ENCODE data around the gene TRUB1.
"Not testable (repeated sequence)": the region's sequence is repeated elsewhere in the genome, so short reads cannot be mapped to it uniquely, and the experiment has no call there.

The TRUB1 gene

DNA sequence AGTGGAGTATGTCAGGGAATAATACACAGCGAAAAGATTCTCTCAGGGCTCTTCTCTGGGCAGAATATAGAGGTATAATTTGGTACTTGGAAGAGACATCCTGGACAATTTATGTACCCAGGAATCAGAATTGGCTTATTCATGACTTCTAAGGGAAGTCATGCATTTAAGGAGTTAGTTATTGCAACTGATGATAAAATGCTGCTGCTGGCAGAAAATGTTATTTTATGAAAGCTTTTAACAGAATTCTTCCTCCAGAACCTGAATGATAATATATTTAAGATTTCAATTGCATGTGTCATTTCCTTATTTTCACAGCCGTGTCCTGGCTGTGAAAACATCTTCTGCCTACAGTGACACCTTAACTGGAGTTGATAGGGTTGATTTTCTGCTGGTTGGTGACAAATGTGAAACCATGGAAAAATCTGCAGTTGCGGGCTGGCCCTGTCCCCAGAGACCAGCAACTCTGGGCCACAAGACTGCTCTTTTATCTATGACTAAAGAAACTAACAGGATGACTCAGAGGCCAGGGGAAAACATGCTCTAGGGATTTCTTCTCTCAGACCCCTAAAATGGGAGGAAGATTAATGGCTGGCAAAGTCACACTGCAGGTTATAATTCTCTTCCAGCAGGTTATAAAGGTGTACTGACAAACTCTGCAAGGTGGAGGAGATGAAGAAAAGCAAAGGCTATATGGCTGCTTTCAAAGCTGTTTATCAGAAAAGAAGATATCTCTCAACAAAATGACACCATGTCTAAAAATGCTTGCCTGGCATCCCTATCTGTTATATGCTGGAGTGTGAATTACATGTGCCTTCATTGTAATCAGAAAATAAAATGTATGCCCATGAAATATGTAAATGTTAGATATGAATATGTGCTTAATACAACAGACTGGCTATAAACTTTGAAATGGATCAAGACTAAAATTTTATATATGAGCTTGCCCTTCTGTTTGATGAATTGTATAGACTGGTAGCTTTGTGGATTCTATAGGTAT is 12.1 kb upstream of the TRUB1 start:
- DNase-seq (ENCODE audit: low read depth in 3 of 3) = no peak

DNA sequence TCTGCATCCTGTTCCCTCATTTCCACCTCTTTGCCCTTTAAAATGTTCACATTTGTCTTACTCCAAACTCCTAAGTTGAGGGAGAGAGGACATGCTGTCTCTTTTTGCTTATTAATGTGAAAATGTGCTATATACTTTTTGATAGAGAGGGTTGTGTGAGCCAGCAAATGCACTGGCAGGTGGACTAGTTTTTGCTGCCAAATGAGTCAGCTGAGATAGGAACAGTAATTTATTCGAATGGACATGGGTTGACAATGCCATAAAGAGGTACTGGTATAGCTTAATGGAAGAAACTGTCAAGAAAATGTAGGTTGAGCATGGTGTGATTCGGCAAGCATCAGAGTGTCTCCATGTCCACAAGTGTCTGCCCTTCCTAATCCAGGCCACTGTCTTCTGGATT is 9.2 kb upstream of the TRUB1 start:
- DNase-seq (ENCODE audit: low read depth in 3 of 3) = no peak

DNA sequence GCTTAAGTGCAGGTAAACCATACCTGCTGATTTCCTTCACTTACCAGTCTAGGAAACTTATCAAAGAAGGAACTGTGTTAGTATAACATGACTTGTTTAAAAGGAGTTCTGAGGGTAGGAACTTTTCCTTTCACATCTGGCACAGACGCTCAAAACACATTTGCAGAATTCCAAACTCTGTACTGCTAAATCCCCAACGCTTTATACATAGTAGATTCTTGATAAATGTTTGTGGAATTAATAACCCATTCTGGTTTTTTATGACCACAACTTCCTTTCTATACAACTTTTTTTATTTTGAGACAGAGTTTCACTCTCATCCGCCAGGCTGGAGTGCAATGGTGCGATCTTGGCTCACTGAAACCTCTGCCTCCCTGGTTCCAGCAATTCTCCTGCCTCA is 7.7 kb upstream of the TRUB1 start:
- no peak for DNase-seq (ENCODE audit: low read depth in 3 of 3)

DNA sequence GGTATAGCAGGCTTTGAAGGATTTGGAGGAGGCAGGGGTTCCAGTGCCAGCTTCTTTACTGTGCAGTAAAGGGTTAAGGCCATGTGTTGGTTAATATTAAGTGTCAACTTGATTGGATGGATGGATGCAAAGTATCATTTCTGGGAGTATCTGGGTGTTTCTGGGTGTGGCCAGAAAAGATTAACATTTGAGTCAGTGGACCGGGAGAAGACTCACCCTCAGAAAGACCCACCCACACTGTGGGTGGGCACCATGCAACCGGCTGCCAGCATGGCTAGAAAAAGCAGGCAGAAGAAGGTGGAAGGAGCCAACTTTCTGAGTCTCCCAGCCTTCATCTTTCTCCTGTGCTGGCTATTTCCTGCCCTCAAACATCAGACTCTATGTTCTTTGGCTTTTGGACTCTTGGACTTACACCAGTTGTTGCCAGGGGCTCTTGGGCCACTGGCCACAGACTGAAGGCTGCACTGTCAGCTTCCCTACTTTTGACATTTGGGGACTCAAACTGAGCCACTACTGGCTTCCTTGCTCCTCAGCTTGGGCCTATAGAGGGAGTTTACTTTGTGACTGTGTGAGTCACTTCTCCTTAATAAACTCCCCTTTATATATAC is 6.8 kb upstream of the TRUB1 start:
- no peak for DNase-seq (ENCODE audit: low read depth in 3 of 3)

DNA sequence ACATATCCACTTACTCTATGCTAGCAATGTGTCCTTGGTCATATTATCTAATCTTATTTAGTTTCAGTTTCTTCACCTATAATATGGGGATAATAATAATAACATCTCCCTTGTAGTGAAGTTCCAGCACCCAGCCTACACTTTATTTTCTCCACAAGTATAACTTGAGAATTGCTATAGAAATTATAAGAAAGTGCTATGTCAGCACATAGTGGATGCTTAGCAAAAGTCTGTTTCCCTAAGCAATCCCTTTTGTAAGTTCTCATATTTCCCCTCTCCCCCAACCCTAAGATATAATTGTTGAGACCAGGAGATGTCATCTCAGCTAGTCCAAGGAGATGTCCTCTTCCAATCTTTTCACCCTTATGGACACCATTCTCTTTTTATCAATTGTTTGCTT is 5.8 kb upstream of the TRUB1 start:
- DNase-seq (ENCODE audit: low read depth in 3 of 3) = no peak

DNA sequence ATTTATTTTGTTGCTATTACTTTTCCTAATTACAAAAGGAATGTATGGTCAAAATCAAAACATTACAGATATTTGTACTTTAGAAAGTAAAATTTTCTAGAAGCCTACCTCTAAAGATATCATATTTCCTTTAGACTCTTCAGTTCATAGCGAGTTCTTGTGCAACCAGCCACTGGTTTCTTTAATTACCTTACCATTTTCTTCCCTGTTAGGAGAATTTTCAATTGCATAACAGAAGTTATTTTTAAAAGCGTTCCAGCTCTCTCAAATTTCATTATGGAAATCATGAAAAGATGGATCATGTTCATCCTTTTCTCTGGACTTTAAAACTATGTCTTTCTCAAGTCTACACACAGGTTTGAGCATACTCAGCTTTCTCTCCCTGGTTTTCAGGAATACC is 5.0 kb upstream of the TRUB1 start:
- no peak for DNase-seq (ENCODE audit: low read depth in 3 of 3)

DNA sequence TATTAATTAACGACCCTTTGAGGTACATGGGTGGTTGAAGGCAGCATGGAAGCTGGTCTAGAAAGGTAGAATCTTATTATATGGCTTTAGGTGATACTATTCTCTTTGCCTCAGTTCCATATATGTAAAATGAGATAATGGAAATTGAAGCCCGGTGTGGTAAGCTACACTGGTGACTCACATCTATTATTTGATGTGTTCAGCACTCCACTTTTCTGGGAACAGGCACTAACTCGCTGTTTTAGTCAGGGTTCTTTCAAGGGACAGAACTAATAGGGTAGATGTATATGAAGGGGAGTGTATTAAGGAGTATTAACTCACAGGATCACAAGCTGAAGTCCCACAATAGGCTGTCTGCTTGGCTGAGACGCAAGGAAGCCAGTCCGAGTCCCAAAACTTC is 4.4 kb upstream of the TRUB1 start:
- no peak for DNase-seq (ENCODE audit: low read depth in 3 of 3)

DNA sequence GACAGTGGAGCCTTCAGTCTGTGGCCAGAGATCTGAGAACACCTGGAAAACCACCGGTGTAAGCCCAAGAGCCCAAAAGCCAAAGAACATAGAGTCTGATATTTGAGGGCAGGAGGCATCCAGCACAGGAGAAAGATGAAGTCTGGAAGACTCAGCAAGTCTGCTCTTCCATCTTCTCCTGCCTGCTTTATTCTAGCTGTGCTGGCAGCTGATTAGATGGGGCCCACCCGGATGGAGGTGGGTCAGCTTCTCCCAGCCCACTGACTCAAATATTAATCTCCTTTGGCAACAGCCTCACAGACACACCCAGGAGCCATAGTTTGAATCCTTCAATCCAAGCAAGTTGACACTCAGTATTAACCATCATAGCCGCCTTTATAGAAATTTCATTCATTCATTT is 4.0 kb upstream of the TRUB1 start:
- DNase-seq (ENCODE audit: low read depth in 3 of 3) = not testable (repeated sequence)

DNA sequence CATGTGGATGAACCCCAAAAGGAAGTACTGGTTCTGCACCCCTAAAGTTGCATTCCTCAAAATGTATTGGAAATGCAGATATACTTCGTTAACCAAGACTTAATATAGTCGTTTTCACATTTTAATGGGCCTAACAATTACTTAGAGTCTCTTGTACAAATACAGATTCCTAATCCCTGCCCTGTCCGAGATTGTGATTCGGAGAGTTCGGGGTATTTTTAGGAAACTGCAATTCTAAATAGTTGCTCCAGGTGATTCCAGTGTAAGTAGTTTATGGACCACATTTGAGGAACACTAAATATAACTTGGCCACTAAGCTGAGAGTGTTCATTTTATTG is 830 bp downstream of the TRUB1 start:
- no peak for DNase-seq (ENCODE audit: low read depth in 3 of 3)

DNA sequence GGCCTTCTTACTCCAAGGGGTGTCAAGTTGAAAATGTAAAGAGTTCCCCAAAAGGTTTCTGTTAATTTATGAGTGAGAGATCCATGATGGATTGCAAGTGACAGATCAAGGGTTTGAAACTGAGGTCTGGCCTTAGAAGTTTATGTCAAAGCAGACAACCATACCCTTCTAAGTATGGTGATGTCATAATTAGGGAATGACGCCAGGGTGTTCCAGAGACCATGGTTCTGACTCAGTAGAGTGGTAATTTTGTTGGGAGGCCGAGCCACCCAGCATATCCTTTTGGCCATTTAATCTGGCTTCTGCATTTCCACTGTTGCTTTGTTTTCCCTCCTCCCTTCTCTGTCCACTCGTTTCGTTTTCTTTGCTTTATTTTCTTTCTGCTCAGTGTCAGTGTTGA is 2.7 kb downstream of the TRUB1 start:
- DNase-seq (ENCODE audit: low read depth in 3 of 3) = no peak

DNA sequence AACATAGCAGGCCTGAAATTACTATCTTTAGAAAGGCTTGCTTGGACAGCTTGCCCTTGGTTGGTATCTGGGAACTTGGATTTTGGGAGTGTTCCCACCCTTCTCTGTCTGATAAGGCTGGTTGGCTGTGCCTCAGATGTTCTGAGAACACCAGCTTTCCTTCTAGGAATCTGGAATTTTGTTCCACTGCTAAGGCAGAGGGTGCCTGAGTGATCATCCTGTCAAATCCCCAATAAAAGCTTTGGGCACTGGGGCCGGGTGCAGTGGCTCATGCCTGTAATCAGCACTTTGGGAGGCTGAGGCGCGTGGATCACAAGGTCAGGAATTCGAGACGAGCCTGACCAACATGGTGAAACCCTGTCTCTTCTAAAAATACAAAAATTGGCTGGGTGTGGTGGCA is 5.0 kb downstream of the TRUB1 start:
- no peak for DNase-seq (ENCODE audit: low read depth in 3 of 3)

DNA sequence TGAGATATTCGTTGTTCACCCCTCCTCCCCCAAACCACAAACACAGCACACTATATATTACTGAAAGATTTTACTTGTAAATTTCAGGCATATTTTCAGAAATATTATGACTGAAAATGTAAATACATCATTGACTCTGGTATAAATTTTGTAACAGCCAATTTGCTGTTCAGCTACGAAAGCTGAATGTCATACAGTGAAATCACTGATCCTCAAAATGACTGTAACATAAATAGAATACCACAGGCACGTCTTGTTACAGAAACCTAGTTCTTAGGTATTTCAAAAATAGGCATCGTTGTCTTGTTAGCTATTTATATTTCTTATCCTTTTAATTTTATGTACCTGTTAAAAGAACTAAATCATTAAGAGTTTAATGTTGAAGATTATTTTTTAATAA is 15.1 kb downstream of the TRUB1 start:
- DNase-seq (ENCODE audit: low read depth in 3 of 3) = no peak

DNA sequence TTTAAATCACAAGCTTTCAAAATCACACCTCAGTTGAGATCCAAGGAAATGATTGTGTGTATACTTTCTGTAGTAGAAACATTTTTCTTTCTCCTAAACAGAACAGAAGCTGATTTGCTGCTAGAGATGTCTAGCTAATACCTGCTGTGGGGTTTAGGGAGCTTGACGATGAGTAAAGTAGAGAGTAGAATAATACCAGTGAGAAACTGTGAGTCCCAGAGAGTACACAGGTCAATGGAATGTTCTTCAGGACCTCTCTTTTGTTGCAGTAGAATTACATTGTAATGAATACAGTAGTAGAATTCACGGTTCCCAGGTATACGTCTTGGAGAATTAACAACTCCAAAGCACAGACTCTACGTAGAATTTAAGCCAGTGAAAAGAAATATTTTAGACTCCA is 18.0 kb downstream of the TRUB1 start:
- no peak for DNase-seq (ENCODE audit: low read depth in 3 of 3)

DNA sequence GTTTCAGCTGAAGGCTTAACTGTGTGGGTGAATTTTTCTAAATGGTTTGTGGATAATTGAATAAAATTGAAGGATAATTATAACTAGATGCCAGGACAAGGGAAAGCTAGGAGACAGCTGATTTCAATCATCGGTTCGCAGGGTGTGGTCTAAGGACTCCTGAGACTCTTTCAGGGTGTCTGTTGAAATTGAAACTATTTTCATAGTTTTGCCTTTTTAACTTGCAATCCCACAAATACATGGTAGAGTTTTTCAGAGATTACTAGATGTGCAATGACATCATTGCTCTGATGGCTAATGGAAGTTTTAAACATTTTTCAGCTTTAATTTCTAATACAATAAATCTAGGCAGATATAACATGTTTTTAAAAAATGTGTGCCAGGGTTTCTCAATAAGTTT is 18.5 kb downstream of the TRUB1 start:
- no peak for DNase-seq (ENCODE audit: low read depth in 3 of 3)

DNA sequence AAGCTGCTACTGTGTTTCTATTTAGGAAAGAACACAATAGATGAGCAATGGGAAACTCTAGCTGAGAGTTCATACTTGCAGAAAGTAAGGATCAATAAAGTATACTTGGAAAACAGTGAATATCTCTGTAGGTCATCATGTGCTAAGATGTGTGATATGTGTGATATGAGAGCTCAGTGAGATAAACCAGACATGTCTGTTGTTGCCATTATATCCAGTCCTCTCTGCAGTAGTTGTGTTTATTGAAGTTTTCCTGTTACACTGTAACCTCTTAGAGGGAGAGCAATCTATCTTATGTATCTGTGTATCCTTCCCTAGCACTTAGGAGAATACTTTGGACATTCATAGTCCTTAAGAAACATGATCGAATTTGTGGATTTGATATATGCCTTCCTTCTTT is 19.1 kb downstream of the TRUB1 start:
- DNase-seq (ENCODE audit: low read depth in 3 of 3) = no peak

DNA sequence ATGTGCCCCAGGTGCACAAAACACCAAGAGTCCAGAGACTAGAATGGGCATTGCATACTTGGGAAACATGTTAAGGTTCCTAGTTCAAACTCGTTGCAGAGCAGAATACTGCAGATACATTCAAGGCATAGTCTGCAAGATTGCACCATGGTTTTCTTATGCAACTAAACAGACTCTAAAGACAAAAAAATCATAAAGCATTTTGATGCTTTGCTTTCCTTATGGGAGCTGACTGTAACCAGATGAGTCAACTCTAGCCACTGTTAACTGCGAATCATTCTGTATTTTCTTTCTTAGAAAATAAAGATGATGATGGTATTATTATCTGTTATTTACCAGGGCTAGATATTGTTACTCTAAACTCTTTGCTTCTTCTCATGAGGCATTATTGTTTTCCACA is 19.7 kb downstream of the TRUB1 start:
- DNase-seq (ENCODE audit: low read depth in 3 of 3) = no peak

DNA sequence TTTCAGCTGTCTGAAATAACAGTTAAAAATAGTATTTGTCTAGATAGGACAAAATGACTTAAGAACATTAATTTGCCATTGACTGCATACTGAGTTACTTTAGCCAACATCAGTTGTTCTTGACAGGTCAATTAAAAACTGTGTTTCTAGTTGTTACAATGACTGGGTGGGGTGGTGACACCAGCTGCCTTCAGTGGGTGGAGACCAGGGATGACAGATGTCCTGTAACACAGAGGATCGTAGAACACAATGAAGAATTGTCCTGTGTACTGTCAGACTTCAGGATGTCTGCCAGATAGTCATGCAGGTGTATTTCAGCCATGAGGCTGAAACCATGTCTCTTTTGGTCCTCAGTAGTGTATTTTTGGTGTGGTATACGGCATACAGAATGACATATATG is 24.4 kb downstream of the TRUB1 start:
- DNase-seq (ENCODE audit: low read depth in 3 of 3) = no peak

DNA sequence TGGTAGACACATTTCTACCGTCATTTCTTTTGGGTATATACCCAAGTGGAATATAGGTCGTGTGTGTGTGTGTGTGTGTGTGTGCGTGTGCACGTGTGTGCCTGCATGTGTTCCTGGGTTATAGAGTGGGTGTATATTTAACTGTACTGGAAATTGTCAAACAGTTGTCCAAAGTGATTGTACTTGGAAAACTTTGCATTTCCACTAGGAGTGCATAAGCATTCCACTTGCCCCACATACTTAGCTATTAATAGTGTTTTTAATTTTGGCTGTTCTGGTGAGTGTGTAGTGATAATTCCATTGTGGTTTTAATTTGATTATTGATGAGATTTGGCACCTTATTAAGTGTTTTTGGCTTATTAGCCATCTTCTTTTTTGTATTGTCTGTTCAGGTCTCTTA is 25.9 kb downstream of the TRUB1 start:
- no peak for DNase-seq (ENCODE audit: low read depth in 3 of 3)

DNA sequence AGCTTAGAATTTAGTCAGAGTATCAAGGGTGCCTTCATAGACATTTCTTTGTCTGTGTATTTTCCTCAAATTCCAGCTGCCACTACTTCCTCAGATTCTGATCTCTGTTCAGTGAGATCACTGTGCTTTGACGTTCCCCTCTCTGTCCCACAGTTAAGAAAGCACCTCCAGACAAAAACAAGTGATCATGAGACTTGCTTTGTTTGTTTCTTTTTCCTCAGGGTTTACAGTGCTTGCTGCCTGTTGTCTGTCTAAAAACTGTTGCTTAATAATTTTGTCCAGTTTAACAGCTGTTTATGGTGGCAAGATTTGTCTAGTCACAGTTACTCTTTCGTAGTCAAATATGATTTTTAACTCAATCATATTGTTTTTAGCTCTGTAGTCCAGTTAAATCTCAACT is 29.1 kb downstream of the TRUB1 start:
- DNase-seq (ENCODE audit: low read depth in 3 of 3) = no peak

DNA sequence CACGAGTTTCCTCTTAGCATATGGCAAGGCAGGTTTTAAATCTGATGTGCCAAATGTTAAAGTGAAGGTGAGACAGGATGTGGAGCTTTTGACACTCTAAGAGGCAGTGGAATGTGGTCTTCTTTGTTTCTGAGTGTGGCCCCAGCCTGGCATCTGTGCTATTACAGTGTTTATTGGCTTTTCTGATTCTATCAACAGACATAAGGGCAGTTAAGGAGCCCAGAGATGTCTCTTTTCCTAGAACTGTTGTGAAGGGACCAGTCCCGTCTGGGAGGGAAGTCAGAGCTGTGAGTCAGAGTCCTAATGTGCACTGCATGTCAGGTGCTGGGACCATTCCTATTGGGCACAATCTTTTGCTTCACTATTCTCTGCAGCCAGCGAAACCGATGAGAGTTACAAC is 32.5 kb downstream of the TRUB1 start:
- no peak for DNase-seq (ENCODE audit: low read depth in 3 of 3)

DNA sequence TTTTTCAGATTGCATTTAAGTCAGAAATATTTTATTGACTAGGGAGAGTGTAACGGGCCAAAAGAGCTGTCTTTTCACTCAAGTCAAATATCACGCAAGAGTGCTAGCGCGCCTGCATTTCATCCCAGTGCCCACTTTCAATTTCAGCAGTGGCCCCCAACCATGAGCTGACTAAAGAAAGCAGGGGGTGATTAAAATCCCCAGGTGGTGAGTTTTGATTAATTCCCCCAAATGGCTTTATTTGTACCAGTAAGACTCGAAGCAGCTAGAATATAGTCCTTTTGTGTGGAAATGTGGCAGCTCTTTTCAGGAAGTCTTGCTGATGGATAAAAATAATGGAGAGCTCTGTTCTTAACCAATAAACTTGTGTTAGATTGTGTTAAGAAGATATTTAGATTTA is 35.3 kb downstream of the TRUB1 start:
- DNase-seq (ENCODE audit: low read depth in 3 of 3) = no peak

DNA sequence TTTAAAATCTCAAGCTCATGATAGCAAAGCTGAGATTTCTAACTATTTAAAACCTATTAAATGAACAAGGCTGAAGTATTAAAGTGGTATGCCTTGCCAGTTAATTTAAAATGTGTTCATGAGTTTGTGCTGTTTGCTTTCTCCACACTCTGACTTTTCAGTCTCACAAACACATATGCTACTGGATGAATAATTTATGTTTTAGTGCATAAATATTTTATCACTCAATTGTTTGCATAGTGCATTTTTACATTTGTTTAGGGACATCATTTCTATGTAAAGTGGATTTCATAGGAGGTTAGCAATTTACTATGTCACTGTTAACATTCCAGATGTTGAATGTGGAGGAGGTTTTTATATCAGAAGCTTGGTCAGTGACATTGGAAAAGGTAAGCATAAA is 36.0 kb downstream of the TRUB1 start:
- no peak for DNase-seq (ENCODE audit: low read depth in 3 of 3)

DNA sequence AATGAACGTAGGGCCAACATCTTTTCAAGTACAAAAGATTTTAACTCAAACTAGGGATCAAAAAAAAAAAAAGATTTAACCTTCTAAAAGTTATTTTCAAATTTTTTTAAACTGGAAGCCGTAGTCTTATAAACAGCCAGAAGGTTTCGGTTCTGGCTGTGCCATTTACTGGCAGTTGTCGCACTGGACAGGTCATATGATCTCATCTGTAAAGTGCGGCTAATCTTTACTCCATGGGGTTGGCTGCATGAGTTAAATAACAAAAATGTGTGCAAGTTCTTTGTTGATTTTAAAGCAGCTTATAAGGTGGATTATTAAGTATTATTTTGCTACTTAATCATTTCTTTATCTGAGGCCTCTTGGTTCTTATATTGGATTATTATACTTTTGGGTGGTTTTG is 36.6 kb downstream of the TRUB1 start:
- no peak for DNase-seq (ENCODE audit: low read depth in 3 of 3)

DNA sequence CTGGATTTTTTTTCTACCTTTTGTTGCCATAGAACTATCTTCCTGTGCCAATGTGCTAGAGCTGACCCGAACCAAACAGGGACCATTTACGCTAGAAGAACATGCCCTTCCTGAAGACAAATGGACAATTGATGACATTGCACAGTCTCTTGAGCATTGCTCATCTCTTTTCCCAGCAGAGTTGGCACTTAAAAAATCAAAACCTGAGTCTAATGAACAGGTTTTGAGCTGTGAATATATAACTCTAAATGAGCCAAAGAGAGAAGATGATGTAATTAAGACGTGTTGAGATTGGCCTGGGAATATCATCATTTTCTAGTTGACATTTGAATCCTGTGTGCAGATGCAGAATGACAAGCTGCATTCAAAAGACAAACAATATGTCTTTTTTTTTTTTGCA is 37.1 kb downstream of the TRUB1 start:
- DNase-seq (ENCODE audit: low read depth in 3 of 3) = no peak
